ENCODE data around the gene RAD23B.

GRCh38 chr9:107348836-107349235, 65.8 kb downstream of the RAD23B start:
- TF ChIP-seq CTCF (IDR thresholded peaks at IDR 0.05; ENCODE audit: insufficient read depth, low read length) (no peak), POLR2AphosphoS5 (IDR thresholded peaks at IDR 0.05; ENCODE audit: low read depth) (no peak), GABPA (IDR thresholded peaks at IDR 0.05; ENCODE audit: low read depth) (no peak)
- TF ChIP-seq, protein P1, sequence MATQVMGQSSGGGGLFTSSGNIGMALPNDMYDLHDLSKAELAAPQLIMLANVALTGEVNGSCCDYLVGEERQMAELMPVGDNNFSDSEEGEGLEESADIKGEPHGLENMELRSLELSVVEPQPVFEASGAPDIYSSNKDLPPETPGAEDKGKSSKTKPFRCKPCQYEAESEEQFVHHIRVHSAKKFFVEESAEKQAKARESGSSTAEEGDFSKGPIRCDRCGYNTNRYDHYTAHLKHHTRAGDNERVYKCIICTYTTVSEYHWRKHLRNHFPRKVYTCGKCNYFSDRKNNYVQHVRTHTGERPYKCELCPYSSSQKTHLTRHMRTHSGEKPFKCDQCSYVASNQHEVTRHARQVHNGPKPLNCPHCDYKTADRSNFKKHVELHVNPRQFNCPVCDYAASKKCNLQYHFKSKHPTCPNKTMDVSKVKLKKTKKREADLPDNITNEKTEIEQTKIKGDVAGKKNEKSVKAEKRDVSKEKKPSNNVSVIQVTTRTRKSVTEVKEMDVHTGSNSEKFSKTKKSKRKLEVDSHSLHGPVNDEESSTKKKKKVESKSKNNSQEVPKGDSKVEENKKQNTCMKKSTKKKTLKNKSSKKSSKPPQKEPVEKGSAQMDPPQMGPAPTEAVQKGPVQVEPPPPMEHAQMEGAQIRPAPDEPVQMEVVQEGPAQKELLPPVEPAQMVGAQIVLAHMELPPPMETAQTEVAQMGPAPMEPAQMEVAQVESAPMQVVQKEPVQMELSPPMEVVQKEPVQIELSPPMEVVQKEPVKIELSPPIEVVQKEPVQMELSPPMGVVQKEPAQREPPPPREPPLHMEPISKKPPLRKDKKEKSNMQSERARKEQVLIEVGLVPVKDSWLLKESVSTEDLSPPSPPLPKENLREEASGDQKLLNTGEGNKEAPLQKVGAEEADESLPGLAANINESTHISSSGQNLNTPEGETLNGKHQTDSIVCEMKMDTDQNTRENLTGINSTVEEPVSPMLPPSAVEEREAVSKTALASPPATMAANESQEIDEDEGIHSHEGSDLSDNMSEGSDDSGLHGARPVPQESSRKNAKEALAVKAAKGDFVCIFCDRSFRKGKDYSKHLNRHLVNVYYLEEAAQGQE (IDR thresholded peaks at IDR 0.05; ENCODE audit: insufficient replicate concordance, low read depth), result no peak

Data from HL-60 (cell line).